Sigmoid colon (tissue), 4 donors: ENCODE results near the gene AP4M1.

ENCODE experiments used
- EP300 ChIP-seq, 4 donors: sonication (generic); formaldehyde crosslinking; IDR thresholded peaks; one replicate each; pipeline ENCODE4 v1.6.1; 2017; ENCODE audit warnings: antibody characterized with exemption in 4 of 4
- POLR2A ChIP-seq, 2 donors: fragments of 450-650 bp; IDR thresholded peaks; one replicate each; pipeline ENCODE4 v1.6.1; 2016; ENCODE audit warnings: antibody characterized with exemption in 2 of 2, mild to moderate bottlenecking in 2 of 2, moderate library complexity in 2 of 2
- POLR2AphosphoS5 ChIP-seq, 4 donors: sonication (generic); formaldehyde crosslinking; IDR thresholded peaks; one replicate each; pipeline ENCODE4 v1.6.1; 2017; ENCODE audit warnings: antibody characterized with exemption in 4 of 4
- TF ChIP-seq, protein P1 (sequence below), 4 experiments: fragments of 450-650 bp in 3 of 4; fragments of 200-600 bp in 1 of 4; IDR thresholded peaks; one replicate each; pipeline ENCODE4 v1.5.1; 2016 to 2019; ENCODE audit warnings: antibody characterized with exemption in 4 of 4, mild to moderate bottlenecking in 3 of 4, moderate library complexity in 2 of 4

DNA sequence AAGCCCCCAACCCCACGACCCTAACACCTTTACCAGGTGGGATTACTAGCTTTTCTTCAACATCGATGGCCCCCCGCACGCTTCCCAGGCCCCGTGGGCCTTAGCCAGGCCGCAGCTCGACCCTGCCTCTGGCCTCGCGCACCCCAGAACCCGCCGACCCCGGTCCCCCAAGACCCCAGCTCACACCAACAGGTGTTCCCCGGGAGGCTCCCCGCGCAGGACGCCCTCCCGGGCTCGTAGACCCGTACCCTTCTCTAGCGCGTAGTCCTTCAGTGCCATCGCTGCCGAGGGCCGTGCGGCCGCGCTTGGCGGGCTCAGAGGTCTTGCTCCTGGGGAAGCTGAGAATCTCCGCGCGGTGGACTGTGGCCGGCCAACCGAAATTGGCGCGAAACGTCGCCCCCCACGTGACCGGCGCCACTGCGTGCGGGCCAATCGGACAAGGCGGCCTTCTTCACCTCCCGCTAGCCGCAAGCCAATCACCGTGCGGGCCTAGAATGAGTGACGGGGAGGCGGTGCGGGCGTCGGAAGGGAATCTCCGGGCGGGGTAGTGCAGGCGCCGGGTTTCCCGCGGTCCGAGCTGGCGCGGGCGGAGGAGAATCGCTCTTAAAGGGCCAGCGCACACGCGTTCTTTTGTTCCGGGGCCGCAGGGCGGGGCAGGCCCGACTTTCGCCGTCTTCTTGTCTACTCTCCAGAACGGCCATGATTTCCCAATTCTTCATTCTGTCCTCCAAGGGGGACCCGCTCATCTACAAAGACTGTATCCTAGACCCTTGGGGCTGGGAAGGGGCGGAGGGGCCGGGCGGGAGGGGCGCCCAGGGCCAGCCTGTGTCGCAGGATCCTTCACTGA, at the start of gene AP4M1, which contains the start of gene MCM7:
- TF ChIP-seq, protein P1, sequence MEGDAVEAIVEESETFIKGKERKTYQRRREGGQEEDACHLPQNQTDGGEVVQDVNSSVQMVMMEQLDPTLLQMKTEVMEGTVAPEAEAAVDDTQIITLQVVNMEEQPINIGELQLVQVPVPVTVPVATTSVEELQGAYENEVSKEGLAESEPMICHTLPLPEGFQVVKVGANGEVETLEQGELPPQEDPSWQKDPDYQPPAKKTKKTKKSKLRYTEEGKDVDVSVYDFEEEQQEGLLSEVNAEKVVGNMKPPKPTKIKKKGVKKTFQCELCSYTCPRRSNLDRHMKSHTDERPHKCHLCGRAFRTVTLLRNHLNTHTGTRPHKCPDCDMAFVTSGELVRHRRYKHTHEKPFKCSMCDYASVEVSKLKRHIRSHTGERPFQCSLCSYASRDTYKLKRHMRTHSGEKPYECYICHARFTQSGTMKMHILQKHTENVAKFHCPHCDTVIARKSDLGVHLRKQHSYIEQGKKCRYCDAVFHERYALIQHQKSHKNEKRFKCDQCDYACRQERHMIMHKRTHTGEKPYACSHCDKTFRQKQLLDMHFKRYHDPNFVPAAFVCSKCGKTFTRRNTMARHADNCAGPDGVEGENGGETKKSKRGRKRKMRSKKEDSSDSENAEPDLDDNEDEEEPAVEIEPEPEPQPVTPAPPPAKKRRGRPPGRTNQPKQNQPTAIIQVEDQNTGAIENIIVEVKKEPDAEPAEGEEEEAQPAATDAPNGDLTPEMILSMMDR (IDR thresholded peaks at IDR 0.05): no peak
- TF ChIP-seq POLR2A (IDR thresholded peaks at IDR 0.05) (no peak), POLR2AphosphoS5 (IDR thresholded peaks at IDR 0.05) (peak in 3 of 4 donors; percentile 59 to 79 (median 60)), EP300 (IDR thresholded peaks at IDR 0.05) (no peak)
